PC-3 (cell line): ENCODE data around the gene GPA33. TPM values are rescaled to one million over a fixed set of nuclear protein-coding genes. Genes with fewer than 3 reads are reported as not detected.
A peak's percentile ranks its signal among the peaks of the same experiment; 100 is the strongest.

ENCODE experiments used
- ATAC-seq: fragments of 200-7000 bp; cut with Tn5 transposase; 2 replicates; pipeline ENCODE4 v1.9.1; 2020; ENCODE audit warnings: mild to moderate bottlenecking, moderate library complexity
- BruUV-seq: library from RNA; stranded (reverse); fragments of 400-500 nt; replicated peaks from 2 replicates; lab custom pipeline; 2021; lab: Mats Ljungman, UMichigan
- CTCF ChIA-PET: fragments of 300-600 bp; sonication (Branson Sonifier 250); formaldehyde crosslinking; loops from one replicate; lab custom pipeline; 2022; ENCODE audit warnings: antibody characterized with exemption; lab: Charles Lee
- POLR2A ChIA-PET: fragments of 300-600 bp; sonication (Branson Sonifier 250); formaldehyde crosslinking; loops from one replicate; lab custom pipeline; 2022; ENCODE audit warnings: antibody characterized with exemption; ENCODE audit not compliant: unreplicated experiment; lab: Charles Lee
- DNase-seq: peaks from one replicate; pipeline ENCODE4 v3.0.0-alpha.2; 2015
- H2AFZ ChIP-seq: fragments of 300-600 bp; sonication (generic); 2 replicates; pipeline ENCODE4 v1.6.0; 2016; ENCODE audit warnings: antibody characterized with exemption, low read length
- H3F3A ChIP-seq: fragments of 300-600 bp; sonication (generic); one replicate; pipeline ENCODE4 v1.6.0; 2017; ENCODE audit warnings: antibody characterized with exemption, low read length, control low read depth, mild to moderate bottlenecking; ENCODE audit not compliant: unreplicated experiment
- H3K27ac ChIP-seq: fragments of 300-600 bp; sonication (generic); 2 replicates; pipeline ENCODE4 v1.5.1; 2016; ENCODE audit warnings: mild to moderate bottlenecking, low read length
- H3K27me3 ChIP-seq: fragments of 300-600 bp; sonication (generic); 2 replicates; pipeline ENCODE4 v1.6.1; 2016; ENCODE audit warnings: low read length, mixed read lengths
- H3K36me3 ChIP-seq: fragments of 300-600 bp; sonication (generic); 2 replicates; pipeline ENCODE4 v1.6.1; 2016; ENCODE audit warnings: low read depth, mixed run types, low read length, mixed read lengths
- H3K4me1 ChIP-seq: fragments of 300-600 bp; sonication (generic); 2 replicates; pipeline ENCODE4 v1.5.1; 2016; ENCODE audit warnings: low read length; ENCODE audit not compliant: insufficient read depth
- H3K4me2 ChIP-seq: fragments of 300-600 bp; sonication (generic); 2 replicates; pipeline ENCODE4 v1.6.0; 2016; ENCODE audit warnings: low read length
- H3K4me3 ChIP-seq: fragments of 300-600 bp; sonication (generic); 2 replicates; pipeline ENCODE4 v1.5.1; 2016; ENCODE audit warnings: mild to moderate bottlenecking, low read length, mixed read lengths
- H3K79me2 ChIP-seq: fragments of 300-600 bp; sonication (generic); 2 replicates; pipeline ENCODE4 v1.6.1; 2017; ENCODE audit warnings: low read length, mixed read lengths
- H3K9ac ChIP-seq: fragments of 300-600 bp; sonication (generic); 2 replicates; pipeline ENCODE4 v1.6.0; 2016; ENCODE audit warnings: mild to moderate bottlenecking, low read length
- H3K9me2 ChIP-seq: fragments of 300-600 bp; sonication (generic); replicated peaks from 2 replicates; pipeline ENCODE4 v1.6.1; 2016; ENCODE audit warnings: mixed run types, low read length, mixed read lengths
- H3K9me3 ChIP-seq: fragments of 300-600 bp; sonication (generic); 2 replicates; pipeline ENCODE4 v1.6.1; 2016; ENCODE audit warnings: low read length, mixed read lengths
- H4K20me1 ChIP-seq: fragments of 300-600 bp; sonication (generic); 2 replicates; pipeline ENCODE4 v1.6.1; 2016; ENCODE audit warnings: low read length, mixed read lengths
- CTCF ChIP-seq: fragments of 300-600 bp; sonication (generic); conservative IDR thresholded peaks from 2 replicates; pipeline ENCODE4 v1.5.1; 2017; ENCODE audit warnings: antibody characterized with exemption, low read depth, mild to moderate bottlenecking, low read length
- EZH2 ChIP-seq: fragments of 300-600 bp; sonication (generic); IDR thresholded peaks from one replicate; pipeline ENCODE4 v1.6.1; 2017; ENCODE audit warnings: antibody characterized with exemption, mild to moderate bottlenecking, low read length; ENCODE audit not compliant: unreplicated experiment
- EZH2phosphoT487 ChIP-seq: fragments of 300-600 bp; sonication (generic); IDR thresholded peaks from 2 replicates; pipeline ENCODE4 v1.6.1; 2018; ENCODE audit warnings: mild to moderate bottlenecking, antibody characterized with exemption, low read length, borderline replicate concordance
- intact Hi-C: fragments of 100-400 bp; cut with micrococcal nuclease; formaldehyde crosslinking; loops from 2 replicates; pipeline ENCODE4 v1.9.0; 2023
- total RNA-seq: library from RNA; depleted of rRNA; stranded (reverse); fragments of >200 nt; gene quantifications from 2 replicates; pipeline ENCODE4 v1.2.3, GENCODE V29; 2014

Gene GPA33
- total RNA-seq, 1 experiment from 2014 or later, result 0.04 TPM

GRCh38 chr1:167060141-167061072, 29.8 kb downstream of the GPA33 start:
- H3F3A ChIP-seq, result no peaks in the 10 kb centered on the region
- H3K36me3 ChIP-seq, result no peaks in the 10 kb centered on the region
- no peaks in the 10 kb centered on the region for H3K9me2 ChIP-seq
- no peaks in the 10 kb centered on the region for H3K79me2 ChIP-seq
- H3K4me1 ChIP-seq, result peaks cover 14% of the 10 kb centered on the region
- ATAC-seq, result peak; percentile 29
- ChIA-PET POLR2A (no interaction called here), CTCF (interaction anchor here (0.5 to 4.5 kb wide), 8 partner anchors 32 to 480 kb away, joined by 3 to 117 read pairs (median 4); partner anchors contain the start of gene POU2F1)
- no peak overlapping the region for H2AFZ ChIP-seq
- H3K4me2 ChIP-seq, result no peak overlapping the region
- H3K4me3 ChIP-seq, result no peak overlapping the region
- H3K27ac ChIP-seq, result no peak overlapping the region
- DNase-seq, result peak; percentile 31
- no peaks in the 10 kb centered on the region for H3K27me3 ChIP-seq
- BruUV-seq, result no TSS peak
- H3K9ac ChIP-seq, result no peak overlapping the region
- TF ChIP-seq CTCF (peak; percentile 50), EZH2 (no peak)
- H4K20me1 ChIP-seq, result no peaks in the 10 kb centered on the region
- intact Hi-C loops, result no loop called here
- no peaks in the 10 kb centered on the region for H3K9me3 ChIP-seq

- H3K36me3 ChIP-seq, result no peaks in the 10 kb centered on the region
- DNase-seq (no peak), ATAC-seq (no peak)
- H4K20me1 ChIP-seq, result no peaks in the 10 kb centered on the region
- no peaks in the 10 kb centered on the region for H3K79me2 ChIP-seq
- H3K4me3 ChIP-seq, result no peak overlapping the region
- ChIA-PET CTCF (interaction anchor here (0.6 to 4.5 kb wide), 9 partner anchors 33 to 1135 kb away, joined by 3 to 117 read pairs (median 4); no protein-coding TSS in a partner anchor), POLR2A (no interaction called here)
- TF ChIP-seq EZH2phosphoT487, result no peak
- no peak for TF ChIP-seq CTCF
- TF ChIP-seq EZH2, result no peak
- H3K27ac ChIP-seq, result no peak overlapping the region
- H3K4me2 ChIP-seq, result no peak overlapping the region
- intact Hi-C loops, result loop anchor here (1.0 to 10.0 kb wide), 3 partner anchors 85 to 1135 kb away; partner anchors contain the start of gene ILDR2
- peaks cover 14% of the 10 kb centered on the region for H3K4me1 ChIP-seq
- no peaks in the 10 kb centered on the region for H3K9me3 ChIP-seq
- no TSS peak for BruUV-seq
- no peak overlapping the region for H3K9ac ChIP-seq
- no peaks in the 10 kb centered on the region for H3F3A ChIP-seq
- H3K27me3 ChIP-seq, result no peaks in the 10 kb centered on the region
- peak overlapping the region; percentile 84; the same call in 1 of the 2 replicates for H2AFZ ChIP-seq
- no peaks in the 10 kb centered on the region for H3K9me2 ChIP-seq
Measured at GRCh38 chr1:167059809-167060107, 30.4 kb downstream of the GPA33 start.
